ENCODE data around the gene BARX2.
A peak's percentile ranks its signal among the peaks of the same experiment; 100 is the strongest.
"Not testable (repeated sequence)": the region's sequence is repeated elsewhere in the genome, so short reads cannot be mapped to it uniquely, and the experiment has no call there.

Gene BARX2, protein sequence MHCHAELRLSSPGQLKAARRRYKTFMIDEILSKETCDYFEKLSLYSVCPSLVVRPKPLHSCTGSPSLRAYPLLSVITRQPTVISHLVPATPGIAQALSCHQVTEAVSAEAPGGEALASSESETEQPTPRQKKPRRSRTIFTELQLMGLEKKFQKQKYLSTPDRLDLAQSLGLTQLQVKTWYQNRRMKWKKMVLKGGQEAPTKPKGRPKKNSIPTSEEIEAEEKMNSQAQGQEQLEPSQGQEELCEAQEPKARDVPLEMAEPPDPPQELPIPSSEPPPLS

DNA sequence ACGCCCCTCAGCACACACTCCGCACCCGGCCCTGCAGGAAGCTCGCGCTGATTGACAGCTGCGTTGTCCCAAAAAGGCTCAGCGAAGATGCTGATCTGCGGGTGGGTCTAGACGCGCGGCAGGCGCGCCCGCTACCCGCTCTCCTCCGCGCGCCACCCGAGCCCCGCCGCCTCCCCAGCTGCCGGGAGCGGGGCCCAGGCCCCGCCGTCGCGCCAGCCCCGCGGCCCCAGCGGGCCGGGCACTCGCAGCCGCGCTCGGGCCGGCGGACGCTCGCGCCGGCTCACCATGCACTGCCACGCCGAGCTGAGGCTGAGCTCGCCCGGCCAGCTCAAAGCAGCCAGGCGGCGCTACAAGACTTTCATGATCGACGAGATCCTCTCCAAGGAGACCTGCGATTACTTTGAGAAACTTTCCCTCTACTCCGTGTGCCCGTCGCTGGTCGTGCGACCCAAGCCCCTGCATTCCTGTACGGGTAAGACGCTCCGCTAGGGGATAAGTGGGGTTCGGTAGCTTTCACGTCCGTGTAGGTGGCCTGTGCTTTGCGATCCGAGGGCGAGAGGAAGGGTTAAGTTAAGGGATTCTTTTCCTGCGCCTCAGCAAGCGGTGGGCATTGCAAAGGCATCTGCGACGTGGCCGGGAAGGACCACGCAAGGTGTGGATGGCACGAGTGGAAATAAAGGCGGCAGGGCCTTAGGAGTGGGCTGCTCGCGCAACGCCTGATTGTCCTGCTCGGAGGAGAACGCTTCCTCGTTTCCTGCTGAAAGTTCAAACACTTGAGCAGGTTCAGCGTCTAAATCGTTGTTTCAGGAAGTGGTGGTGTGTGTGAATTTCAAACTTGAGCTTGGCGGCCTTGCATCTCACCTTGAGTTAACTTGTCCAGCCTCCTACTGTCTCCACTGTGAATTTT lies at the start of gene BARX2:
BARX2 (plus strand) TSS at position 98 of the 907 bp plus-strand sequence; CDS start at position 286, 188 bp downstream.
- no peak for DNase-seq (ENCODE audit: low read depth in 2 of 3, low spot score in 1 of 3)

DNA sequence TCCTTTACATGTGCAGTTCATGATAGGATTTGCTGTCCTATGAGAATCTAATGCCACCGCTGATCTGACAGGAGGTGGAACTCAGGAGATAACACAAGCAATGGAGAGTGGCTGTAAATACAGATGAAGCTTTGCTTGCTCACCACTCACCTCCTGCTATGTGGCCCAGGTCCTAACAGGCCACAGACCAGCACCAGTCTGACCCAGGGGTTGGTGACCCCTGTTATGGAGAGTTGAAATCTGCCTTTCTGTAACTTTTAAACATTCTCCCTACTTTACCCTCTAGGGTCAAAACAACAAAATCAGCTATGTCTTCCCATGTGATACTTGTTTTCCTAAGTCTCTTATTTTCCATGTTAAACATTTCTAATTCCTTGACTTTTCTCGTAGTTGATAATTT lies 48.7 kb upstream of the BARX2 start:
- DNase-seq (ENCODE audit: low read depth in 2 of 3, low spot score in 1 of 3), result no peak

DNA sequence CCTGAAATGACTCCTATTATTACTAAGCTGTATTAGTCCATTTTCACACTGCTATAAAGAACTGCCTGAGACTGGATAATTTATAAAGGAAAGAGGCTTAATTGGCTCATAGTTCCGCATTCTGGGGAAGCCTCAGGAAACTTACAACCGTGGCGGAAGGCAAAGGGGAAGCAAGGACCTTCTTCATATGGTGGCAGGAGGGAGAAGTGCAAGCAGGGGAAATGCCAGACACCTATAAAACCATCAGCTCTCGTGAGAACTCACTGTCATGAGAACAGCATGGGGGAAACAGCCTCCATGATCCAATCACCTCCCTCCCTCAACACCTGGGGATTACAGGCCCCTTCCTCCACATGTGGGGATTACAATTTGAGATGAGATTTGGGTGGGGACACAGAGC lies 47.9 kb upstream of the BARX2 start:
- DNase-seq (ENCODE audit: low read depth in 2 of 3, low spot score in 1 of 3), result not testable (repeated sequence)

DNA sequence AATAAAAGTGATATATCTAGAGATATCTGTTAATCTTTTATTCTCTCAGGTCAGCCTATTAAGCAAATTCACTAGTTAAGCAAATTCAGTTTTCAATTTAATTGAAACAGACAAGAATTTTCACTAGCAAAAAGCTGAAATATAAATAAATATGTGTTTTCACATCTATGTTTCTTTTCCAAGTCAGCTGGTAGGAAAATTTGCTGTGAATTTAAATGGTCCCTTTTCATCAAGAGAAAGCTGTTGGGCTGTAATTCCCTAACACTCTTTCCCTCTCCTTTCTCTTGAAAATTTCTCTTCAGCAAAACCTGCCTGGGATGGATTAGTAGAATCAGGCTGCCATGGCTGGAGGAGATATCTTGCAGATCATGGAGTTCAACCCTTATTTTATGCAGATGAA lies 46.9 kb upstream of the BARX2 start:
- no peak for DNase-seq (ENCODE audit: low read depth in 2 of 3, low spot score in 1 of 3)

DNA sequence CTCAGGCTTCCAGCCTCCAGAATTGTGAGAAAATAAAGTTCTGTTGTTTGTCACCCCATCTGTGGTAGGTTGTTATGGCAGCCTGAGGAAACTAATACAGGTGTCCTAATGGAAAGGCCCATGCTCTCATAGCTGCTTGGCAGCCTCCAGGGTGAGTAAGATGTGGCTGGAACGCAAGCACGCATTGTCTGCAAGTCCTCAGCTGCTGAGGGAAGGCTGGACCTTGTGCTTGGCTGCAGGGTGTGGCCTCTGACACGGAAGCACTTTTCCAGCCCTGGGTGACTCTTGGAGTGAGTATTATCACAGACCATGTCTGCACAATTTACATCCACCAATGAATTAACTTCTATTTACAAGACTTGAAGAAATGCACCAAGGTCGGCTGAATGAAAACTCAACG lies 44.4 kb upstream of the BARX2 start:
- no peak for DNase-seq (ENCODE audit: low read depth in 2 of 3, low spot score in 1 of 3)

DNA sequence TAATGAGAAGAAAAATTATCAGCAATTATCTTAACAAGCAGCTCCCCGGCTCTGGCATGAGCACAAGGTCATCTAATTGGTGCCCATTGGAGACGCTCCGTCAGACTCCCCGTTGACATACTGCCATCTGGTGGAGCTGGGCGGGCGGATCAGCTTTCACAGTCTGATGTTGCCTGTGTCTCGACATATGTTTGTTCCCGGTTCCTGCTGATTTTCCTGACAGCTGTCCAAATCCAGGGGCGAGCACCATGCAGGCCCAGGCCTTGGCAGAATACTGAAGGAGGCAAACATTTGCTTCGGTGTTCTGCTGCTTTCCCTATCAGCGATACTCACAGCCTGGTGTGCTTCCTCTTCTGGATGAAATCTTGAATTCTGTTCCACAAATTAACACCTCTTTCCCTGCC lies 43.8 kb upstream of the BARX2 start:
- DNase-seq (ENCODE audit: low read depth in 2 of 3, low spot score in 1 of 3), result peak; percentile 50 to 68 (median 63)

DNA sequence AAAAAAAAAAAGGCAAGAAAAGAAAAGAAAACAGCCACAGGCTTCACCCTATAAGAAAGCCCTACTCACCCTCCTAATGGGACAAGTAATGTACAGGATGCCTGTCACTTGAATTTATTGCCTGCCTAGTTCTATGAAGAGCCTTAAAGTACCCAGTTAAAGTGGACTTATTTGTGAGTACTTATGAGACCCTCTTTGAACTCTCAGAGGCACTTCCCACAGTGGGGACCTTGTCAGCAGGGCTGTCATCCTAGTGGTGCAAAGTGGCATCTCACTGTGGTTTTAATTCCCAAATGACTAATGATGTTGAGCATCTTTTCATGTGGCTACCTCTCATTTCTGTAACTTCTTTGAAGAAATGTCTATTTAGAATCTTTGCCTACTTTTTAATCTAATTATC lies 41.8 kb upstream of the BARX2 start:
- DNase-seq (ENCODE audit: low read depth in 2 of 3, low spot score in 1 of 3), result no peak

DNA sequence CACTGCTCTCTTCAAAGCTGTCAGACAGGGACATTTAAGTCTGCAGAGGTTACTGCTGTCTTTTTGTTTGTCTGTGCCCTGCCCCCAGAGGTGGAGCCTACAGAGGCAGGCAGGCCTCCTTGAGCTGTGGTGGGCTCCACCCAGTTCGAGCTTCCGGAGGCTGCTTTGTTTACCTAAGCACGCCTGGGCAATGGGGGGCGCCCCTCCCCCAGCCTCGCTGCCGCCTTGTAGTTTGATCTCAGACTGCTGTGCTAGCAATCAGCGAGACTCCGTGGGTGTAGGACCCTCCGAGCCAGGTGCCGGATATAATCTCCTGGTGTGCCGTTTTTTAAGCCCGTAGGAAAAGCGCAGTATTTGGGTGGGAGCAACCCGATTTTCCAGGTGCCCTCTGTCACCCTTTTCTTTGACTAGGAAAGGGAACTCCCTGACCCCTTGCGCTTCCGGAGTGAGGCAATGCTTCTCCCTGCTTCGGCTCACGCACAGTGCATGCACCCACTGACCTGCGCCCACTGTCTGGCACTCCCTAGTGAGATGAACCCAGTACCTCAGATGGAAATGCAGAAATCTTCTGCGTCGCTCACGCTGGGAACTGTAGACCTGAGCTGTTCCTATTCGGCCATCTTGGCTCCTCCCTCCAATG lies 31.2 kb upstream of the BARX2 start:
- not testable (repeated sequence) for DNase-seq (ENCODE audit: low read depth in 2 of 3, low spot score in 1 of 3)

DNA sequence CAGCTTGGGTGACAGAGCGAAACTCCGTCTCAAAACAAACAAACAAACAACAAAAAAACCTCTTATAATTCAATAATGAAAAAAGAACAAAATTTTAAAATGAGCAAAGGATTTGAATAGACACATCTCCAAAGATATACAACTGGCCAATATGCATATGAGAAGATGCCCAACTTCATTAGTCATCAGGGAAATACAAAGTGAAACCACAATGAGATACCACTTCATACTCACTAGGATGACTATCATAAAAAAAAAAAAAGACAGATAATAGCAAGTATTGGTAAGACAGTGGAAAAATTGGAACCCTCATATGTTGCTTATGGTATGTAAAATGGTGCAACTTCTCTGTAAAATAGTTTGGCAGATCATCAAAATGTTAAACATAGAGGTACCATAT lies 28.7 kb upstream of the BARX2 start:
- DNase-seq (ENCODE audit: low read depth in 2 of 3, low spot score in 1 of 3), result no peak

DNA sequence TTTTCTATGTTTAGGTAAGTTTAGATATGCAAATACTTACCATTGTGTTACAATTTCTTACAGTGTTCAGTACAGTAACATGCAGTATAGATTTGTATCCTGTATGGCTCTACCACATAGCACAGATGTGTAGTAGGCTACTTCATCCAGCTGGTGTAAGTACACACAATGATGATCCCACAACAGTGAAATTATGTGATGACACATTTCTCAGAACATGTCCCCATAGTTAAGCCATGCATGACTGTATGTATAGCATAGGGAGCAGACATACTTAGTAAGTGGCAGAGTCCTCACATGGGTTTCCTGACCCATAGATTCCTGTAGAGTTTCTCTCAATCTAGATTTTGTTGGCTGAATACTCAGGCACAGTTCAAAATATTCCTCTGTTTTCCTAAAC lies 26.8 kb upstream of the BARX2 start:
- no peak for DNase-seq (ENCODE audit: low read depth in 2 of 3, low spot score in 1 of 3)

DNA sequence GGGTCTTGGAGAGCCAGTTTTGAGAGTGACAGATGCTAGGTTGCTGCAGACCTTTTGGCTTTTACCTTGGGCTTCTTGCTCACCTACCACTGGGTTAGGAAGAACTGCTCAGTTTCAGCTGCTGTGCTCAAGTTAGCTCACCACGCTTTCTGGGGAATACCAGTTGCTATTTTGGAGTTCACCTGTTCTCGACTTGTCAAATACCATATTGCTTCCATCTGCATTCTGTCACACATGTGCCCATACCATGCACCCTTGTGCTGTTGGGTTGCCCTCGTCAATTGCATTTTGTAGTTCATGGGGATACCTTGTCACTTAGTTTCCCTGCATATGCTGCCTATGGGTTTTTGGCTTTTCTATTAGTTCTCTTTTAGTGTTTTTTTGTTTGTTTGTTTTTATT lies 23.0 kb upstream of the BARX2 start:
- no peak for DNase-seq (ENCODE audit: low read depth in 2 of 3, low spot score in 1 of 3)

DNA sequence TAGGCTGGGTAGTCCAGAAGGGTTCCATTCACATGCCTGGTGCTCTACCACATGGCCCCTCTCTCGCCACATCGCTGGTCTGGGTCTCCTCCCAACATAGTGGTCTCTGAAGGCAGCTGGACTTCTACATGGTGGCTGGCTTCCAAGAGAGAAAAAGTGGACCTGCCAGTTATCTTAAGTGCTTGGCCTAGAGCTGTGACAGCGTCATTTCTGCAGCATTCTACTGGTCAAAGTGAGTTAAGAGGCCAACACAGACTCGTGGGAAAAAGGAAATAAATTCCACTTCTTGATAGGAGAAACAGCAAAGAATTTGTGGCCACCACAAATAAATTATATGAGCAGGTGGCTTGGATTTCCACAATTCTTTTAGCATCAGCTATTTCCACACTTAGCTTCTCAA lies 21.0 kb upstream of the BARX2 start:
- DNase-seq (ENCODE audit: low read depth in 2 of 3, low spot score in 1 of 3), result no peak

DNA sequence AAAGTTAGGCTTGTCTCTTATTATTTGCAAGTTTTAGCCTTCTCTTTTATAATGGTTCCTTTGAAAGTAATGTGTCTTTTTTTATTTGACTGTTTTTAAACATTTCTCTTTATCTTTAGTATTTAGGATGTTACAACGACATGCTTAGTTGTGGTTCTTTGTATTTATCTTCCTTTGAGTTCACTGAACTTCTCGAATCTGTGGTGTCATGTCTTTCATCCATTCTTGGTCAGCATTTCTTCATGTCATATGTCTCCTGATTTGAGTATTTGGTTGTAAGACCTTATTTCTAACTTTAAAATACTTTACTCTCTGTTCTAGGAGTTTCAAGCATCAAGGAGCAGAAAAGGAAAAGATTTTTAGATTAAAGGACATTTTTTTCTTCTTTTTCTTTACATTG lies 15.9 kb upstream of the BARX2 start:
- DNase-seq (ENCODE audit: low read depth in 2 of 3, low spot score in 1 of 3), result no peak

DNA sequence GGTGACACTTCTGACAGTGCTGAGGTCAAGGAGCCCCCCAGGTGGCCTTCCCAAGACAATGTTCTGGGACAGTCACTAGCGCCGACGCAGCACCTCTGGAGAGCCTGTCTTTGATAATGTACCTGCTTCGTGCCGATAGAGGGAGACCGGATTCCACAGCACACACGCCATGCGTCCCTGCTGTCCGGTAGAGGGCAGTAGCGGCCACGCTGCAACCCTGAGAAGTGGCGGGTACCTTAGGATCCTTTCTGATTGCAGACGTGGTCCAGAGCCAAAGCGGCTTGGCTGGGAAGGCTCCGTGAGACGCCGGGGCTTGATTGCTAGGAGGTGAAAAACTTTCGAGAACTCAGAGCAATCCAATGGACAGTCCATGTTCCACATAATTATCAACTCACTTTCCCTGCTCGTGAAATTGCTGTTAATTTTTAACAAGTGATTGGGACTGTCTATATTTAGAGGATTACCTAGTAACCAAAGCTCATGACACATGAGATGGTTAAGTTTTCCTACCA lies 11.4 kb upstream of the BARX2 start:
- peak; percentile 67 to 74 (median 72) for DNase-seq (ENCODE audit: low read depth in 2 of 3, low spot score in 1 of 3)

DNA sequence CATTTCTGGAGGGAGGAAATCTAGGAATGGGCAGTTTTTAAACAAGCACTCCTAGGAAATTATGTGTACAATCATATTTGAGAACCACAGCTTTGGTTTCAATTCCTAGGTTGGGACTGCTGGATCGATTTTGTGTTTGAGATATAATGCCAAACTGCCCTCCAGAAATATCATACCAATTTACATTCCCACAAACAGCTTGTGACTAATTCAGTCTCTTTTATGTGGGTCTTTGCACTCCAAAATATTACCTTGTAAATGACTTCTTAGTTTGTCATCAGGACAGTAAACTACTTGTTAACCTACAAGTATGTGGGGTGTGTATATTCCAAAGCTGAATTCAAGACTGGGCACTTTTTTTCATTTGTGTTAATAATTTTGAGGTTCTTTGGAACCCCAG lies 9.8 kb upstream of the BARX2 start:
- DNase-seq (ENCODE audit: low read depth in 2 of 3, low spot score in 1 of 3), result no peak

DNA sequence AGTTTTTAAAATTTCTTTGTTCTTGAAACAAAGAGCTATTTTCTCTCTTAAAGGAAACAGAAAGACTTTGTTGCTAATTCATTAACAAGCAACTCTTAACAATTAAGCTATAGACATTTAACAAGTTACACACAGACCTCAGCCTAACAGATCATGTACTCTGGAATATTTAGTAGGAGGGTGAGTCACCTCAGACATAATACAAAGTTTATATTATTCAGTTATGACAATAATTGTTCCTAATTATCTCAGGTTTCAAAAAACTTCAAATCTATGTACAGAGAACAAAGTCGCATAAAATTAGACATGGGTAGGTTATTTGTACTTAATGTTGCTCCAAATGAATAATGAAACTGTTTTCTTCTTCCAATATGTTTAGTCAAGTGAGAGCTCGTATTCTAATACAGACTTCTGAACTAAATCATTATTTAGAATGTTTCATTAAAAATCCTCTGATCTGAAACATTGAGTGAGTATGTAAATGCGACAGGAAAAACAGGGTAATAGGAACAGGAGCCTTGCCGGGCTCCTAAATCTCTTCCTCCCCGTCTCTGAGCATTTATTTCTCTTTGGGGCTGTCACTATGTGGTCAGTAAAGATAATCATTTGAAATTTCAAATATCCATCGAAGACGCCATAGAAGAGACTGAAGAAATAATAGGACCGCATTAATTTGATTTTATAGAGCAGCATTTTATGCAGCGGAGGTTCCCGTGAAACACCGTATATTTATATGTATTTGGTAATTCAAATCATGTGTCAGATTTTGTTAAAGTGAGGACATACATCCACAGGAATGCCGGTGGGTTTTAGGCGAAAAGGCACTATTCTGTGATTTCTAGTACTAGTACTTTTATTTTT lies 8.7 kb upstream of the BARX2 start:
- no peak for DNase-seq (ENCODE audit: low read depth in 2 of 3, low spot score in 1 of 3)

DNA sequence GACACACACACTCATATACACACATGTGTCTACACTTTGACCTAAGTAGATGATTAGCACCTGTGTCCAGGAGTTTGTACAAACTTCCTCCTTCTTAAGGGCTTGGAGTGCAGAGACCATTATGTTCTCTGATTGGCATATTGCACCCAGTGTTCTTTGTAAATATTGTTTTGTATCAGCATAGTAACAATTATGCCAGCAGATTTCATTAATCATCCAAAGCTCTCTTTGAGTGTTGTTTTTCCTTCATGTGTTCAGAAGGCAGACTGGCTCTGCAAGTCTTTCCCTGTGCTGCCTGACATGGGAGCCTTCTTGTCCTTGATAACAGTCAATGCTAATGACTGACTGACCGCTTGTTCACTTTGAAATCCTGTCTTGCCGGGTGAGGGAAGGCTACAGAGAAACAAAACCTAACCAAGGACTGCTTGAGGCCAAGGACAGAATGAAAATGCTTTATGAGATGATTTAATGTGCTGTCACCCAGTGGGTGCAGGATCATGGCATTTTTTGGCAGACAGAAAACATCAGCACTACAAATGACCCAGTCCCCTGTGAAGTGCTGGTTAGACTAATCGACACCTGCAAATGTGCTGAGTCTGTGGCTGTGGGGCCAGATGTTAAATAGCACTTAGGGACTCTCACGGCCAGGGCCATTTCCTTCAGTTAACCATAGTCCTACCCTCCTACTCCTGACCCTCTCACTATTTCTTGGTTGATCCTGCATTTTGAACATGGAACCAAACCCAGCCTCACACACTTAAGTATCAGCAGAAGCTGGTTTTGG lies 6.6 kb upstream of the BARX2 start:
- DNase-seq (ENCODE audit: low read depth in 2 of 3, low spot score in 1 of 3), result no peak

DNA sequence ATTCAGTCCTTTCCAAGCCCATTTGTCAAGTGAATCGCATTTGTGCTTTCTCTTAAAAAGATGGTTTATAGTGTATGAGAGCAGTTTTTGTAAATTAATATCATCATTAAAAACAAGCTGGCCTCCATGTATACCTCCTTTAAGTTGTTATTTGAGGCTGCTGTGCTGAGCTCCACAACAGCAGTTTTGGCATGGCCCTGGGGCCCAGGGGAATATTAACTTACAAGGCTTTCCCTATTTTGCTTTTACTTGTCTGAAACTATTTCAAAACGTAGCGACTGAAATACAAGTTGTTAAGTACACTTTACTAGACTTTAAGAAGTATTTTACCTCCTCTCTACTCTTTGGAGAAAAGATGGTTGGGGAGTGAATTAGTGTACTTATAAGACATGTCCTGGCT lies 4.9 kb upstream of the BARX2 start:
- DNase-seq (ENCODE audit: low read depth in 2 of 3, low spot score in 1 of 3), result no peak

DNA sequence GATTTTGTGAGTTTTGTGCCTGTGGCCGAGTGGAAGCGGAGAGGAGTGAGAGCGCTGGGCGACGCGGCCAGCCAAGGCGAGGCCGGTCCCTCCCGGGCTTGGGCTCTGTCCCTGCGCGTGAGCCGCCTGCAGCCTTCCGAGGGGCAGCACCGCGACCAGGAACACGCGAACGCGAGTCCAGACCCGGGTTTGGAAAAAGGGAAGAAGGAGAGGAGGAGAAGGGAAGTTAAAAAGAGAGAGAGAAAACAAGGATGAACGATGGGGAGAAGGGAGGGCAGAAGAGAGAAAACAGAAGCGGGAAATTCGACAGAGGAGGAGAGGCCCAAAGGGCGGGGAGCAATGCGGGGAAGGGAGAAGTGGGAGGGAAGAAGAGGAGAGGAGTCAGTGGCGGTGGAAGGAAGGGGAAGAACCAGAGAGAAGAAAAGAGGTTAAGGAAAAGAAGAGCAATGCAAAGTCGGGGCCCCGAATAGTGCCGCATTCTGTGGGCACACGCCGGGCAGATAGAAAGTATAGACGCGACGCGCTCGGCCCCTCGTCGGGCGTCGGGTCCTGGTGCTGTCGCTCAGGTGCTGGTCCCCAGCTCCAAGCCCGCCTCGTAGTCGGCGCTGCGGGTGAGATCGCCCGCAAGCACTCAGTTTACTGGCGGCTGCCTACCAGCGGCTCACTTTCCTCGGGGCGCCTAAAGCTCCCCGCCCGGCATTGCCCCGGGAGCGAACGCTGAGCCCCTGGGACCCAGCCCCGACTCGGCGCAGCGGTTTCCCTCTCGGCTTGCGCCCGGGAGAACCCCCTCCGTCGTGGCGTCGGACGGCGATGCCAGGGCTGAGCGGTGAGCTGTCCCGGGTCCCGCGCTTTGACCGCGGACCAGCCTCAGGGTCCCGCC lies 2.8 kb upstream of the BARX2 start:
- no peak for DNase-seq (ENCODE audit: low read depth in 2 of 3, low spot score in 1 of 3)
